Smooth muscle cell of bladder (primary cell): ENCODE measurements around the gene FOXM1. TPM values are rescaled to one million over a fixed set of nuclear protein-coding genes. Genes with fewer than 3 reads are reported as not detected.

Source experiments
- total RNA-seq: library from RNA; depleted of rRNA; stranded (reverse); fragments of >200 nt; gene quantifications from 2 replicates; pipeline ENCODE4 v1.2.3, GENCODE V29; 2014

Gene FOXM1, protein sequence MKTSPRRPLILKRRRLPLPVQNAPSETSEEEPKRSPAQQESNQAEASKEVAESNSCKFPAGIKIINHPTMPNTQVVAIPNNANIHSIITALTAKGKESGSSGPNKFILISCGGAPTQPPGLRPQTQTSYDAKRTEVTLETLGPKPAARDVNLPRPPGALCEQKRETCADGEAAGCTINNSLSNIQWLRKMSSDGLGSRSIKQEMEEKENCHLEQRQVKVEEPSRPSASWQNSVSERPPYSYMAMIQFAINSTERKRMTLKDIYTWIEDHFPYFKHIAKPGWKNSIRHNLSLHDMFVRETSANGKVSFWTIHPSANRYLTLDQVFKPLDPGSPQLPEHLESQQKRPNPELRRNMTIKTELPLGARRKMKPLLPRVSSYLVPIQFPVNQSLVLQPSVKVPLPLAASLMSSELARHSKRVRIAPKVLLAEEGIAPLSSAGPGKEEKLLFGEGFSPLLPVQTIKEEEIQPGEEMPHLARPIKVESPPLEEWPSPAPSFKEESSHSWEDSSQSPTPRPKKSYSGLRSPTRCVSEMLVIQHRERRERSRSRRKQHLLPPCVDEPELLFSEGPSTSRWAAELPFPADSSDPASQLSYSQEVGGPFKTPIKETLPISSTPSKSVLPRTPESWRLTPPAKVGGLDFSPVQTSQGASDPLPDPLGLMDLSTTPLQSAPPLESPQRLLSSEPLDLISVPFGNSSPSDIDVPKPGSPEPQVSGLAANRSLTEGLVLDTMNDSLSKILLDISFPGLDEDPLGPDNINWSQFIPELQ
- total RNA-seq = 1.7 and 1.8 TPM in 2 replicates

DNA sequence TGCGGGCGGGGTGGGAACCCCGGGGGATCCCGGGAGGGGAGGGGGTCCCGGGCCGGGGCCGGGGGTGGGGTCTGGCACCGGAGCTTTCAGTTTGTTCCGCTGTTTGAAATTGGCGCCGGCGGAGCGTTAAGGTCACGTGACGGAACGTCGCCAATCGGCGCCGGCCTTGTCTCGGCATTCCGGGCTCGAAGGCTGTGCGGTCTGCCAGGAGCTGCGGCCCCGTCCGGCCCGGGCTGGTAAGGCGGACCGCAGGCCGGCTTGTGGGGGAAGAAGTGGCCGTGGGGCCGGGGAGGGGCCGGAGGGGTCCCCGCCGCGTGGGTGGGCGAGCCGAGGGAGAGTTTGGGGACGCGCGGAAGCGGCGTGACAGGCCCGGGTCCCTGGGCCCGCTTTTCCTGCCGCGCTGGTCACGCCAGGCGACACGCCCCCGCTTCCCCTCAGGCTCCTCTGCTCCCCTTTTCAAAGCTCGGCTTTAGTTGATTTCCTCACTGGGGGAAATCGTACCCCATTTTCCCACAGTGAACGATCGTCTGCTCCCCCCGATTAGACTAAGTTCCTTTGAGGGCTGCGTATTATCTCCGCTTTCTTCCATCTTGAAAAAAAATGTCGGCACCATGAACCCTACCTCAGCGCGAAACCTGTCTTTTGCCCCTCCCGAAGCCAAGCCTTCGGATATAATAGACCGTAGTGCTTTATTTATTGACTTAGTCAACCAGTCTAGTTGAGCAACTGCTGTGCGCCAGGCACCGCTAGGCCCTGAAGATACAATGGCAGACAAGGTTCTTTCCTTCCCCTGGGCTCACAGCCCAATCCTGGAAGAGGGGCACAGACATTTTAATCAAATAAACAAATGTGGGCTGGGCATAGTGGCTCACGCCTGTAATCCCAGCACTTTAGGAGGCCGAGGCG is at the start of gene FOXM1, which contains the start of gene RHNO1:
Gene FOXM1 (minus strand): TSS at position 128 of the 906 bp plus-strand sequence. CDS start 2,696 bp downstream, outside the sequence.
Gene RHNO1 (plus strand): TSS at position 177 of the 906 bp plus-strand sequence. CDS start 8,144 bp downstream, outside the sequence.

DNA sequence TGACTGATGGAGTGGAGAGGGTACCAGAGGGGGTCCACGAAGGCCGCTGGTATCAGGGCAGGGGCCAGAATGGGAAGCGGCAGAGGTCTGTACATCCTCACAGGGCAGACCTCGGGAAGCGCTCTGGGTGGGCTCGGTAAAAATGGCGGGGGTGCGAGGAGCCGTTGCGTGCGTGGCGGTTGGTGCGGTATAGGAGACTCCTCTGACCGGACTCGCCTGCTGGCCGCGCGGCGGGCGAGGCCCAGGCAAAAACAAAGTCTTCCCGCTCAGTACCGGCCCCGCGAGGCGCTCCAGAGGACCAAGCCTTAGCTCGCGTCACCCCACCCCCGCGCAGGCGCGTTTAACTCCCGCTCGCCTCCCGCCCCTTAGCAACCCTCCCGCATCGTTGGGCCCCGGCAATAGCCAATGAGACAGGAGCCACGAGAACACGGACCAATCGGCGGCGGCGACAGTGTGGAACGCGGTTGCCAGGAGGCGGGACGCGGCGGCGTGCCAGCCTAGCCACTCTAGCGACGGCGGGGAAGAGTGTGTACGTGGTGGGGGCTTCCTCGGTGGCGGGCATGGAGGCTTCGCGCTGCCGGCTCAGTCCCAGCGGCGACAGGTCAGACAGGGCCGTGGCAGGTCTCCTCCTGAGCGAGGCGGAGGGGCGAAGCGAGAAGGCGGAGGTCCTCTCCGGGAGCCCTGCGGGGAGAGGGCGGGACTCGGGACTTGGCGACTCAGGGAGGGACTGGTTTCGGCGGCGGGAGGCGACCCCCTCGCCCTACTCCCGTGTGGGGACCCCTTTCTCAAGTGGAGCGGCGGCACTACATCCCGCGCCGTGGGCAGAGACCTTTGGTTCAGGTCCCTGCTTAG is 13.6 kb upstream of the FOXM1 start, which contains the start of gene TULP3:
Gene TULP3 (plus strand): TSS at position 504 of the 852 bp plus-strand sequence. CDS start 57 bp downstream, at position 561.

DNA sequence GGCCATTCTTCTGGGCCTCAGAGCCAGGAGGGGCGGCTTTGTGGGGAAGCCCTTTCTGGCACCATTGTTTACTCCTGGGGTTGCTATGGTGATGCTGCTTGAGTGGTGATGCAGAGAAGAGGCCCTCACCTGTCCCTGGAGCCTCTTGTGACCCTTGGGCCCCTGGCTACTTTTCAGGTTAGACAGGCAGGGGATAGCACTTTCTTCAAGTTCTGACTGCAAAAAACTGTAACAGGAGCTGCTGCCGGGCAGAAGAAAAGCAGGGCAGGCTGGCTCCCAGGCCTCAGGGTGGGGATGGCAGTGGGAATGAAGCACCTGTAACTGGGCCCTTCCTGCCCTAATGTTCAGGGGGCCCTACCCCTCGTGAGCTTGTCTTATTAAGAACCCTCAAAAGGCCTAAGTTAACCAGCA is 19.9 kb downstream of the FOXM1 start, which contains the start of gene TEX52:
Gene TEX52 (minus strand): TSS at position 19 of the 411 bp plus-strand sequence. CDS start 13 bp downstream, at position 6.

DNA sequence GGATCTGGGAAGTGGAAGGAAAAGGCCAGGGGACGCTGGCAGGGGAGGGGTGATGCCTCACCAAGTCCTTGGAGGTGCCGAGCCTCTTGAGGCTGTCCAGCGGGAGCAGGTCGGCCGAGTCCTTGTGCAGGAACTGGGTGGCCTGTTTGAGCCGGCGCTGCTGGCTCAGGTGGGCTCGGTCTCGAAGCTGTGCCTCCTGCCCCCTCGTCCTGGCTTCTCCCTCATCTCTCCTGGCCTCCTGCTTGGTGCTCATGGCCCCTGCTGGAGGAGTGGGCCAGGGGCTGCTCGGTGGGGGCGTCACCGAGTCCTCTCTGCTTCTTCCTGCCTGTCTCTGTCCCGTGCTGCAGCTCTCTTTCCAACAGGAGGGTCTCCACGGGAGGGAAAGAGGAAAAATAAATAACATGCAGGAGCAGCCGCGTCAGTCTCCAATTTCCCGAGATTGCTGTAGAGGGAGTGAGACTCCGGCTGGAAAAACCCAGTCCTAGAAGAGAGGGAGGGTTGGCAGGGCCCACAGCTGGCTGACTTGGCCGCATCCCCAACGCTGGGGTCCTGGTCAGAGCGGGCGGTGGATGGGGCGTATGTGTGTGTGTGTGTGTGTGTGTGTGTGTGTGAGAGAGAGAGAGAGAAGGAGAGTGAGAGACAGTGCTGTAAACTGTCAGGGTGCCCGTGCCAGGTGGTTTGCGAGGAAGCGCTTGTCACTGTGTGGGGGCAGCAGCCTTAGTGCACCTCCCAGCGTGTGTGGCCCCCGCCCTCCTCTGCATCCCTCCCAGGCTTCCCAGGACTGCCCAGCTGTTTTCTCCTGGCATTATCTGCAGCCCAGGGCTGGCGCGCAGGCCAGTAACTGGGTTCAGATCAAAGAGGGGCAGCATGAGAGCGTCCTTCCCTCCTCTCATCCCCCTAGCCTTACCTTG is 42.1 kb downstream of the FOXM1 start, which contains the start of gene NRIP2:
Gene NRIP2 (minus strand): TSS at position 455 of the 911 bp plus-strand sequence. CDS start 52 bp downstream, at position 403.

DNA sequence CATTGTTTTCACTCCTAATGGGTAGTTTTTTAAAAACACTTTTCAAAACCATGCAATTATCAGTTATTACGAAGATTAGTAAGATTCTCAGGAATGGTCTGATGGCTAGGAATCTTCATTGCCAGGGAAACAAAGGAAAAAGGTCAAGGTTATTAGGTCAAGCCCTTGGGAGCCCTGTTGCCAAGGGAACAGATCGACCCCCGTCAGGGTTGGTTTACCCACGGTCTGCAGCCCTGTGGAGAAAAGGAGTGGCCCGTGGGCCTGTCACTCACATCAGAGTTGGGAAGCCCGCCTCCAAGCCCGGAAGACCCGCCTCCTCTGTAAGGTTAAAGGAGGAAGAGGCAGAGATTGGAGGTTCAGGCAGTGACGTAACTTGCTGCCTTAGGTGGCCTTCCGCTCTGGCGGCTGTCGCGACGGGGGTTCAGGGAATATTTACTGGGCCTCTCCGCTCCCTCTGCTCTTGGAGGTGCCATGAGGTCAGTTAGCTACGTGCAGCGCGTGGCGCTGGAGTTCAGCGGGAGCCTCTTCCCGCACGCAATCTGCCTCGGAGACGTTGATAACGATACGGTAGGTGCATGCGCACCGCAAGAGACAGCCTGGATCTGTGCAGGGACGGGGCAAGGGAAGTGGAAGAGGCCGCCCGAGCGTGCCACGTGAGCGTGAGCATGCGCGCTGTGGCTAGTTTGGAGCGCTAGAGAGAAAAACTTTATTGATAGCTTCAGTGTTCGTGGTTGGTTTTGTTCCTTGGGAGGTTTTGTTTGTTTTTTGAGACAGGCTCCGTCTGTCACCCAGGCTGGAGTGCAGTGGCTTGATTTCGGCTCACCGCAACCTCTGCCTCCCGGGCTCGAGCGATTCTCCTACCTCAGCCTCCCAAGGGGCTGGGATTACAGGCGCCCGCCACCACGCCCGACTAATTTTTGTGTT is 64.4 kb downstream of the FOXM1 start, which contains the start of gene ITFG2:
Gene ITFG2 (plus strand): TSS at position 379 of the 924 bp plus-strand sequence. CDS start 93 bp downstream, at position 472.

Other genes with a start within 250 kb of the FOXM1 start
- gene FKBP4, start 82.2 kb downstream of the FOXM1 start, total RNA-seq = 27.4 and 54.6 TPM in 2 replicates
- gene ITFG2, start 64.5 kb downstream of the FOXM1 start, total RNA-seq = 9.8 and 12.9 TPM in 2 replicates
- gene NRIP2, start 42.1 kb downstream of the FOXM1 start, total RNA-seq = not detected in 2 replicates
- not detected in 2 replicates for gene TEX52, start 20.1 kb downstream of the FOXM1 start, total RNA-seq
- gene RHNO1, start within 50 bp of the FOXM1 start, total RNA-seq = 13.6 and 14.9 TPM in 2 replicates
- 22.3 and 22.8 TPM in 2 replicates for gene TULP3, start 13.7 kb upstream of the FOXM1 start, total RNA-seq
- 6.0 and 6.5 TPM in 2 replicates for gene TEAD4, start 82.2 kb upstream of the FOXM1 start, total RNA-seq
- 22.0 and 23.3 TPM in 2 replicates for gene TSPAN9, start 200.2 kb upstream of the FOXM1 start, total RNA-seq